ENCODE measurements around the gene PRKCZ.

GRCh38 chr1:2047749-2048729, 2.2 kb upstream of the PRKCZ start:
- TF ChIP-seq CTCF (IDR thresholded peaks at IDR 0.05 in 2 of 3, conservative IDR thresholded peaks at IDR 0.05 in 1 of 3; ENCODE audit: insufficient read depth in 2 of 3, low read depth in 1 of 3, low read length in 3 of 3) = no peak
- TF ChIP-seq NFRKB (IDR thresholded peaks at IDR 0.05; ENCODE audit: low read depth) = no peak
- TF ChIP-seq LEF1 (IDR thresholded peaks at IDR 0.05) = no peak
- TF ChIP-seq ARID3B (CRISPR knock-in tag; IDR thresholded peaks at IDR 0.05; ENCODE audit: borderline replicate concordance) = no peak
- TF ChIP-seq SETDB1 (IDR thresholded peaks at IDR 0.05; ENCODE audit: low read length) = no peak
- TF ChIP-seq HDAC2 (IDR thresholded peaks at IDR 0.05) = no peak
- TF ChIP-seq KDM1A (IDR thresholded peaks at IDR 0.05) = no peak
- TF ChIP-seq JUND (IDR thresholded peaks at IDR 0.05; ENCODE audit: borderline replicate concordance, low read depth, low read length) = no peak
- no peak for TF ChIP-seq JUND (tag; IDR thresholded peaks at IDR 0.05; ENCODE audit: borderline replicate concordance, low read depth, low read length)
- no peak for TF ChIP-seq PCBP2 (IDR thresholded peaks at IDR 0.05; ENCODE audit: low read depth, low read length, poor library complexity, severe bottlenecking)
